ENCODE data around the gene RNASE3.
"Not testable (repeated sequence)": the region's sequence is repeated elsewhere in the genome, so short reads cannot be mapped to it uniquely, and the experiment has no call there.

- not testable (repeated sequence) for TF ChIP-seq CTCF (IDR thresholded peaks at IDR 0.05; ENCODE audit: poor library complexity, severe bottlenecking); EP300 (conservative IDR thresholded peaks at IDR 0.05; ENCODE audit: poor library complexity, severe bottlenecking)
These were observed 28.0 kb downstream of the RNASE3 start for GRCh38 chr14:20919038-20919756.

Data from neural cell (in vitro differentiated cells).